ENCODE measurements around the gene GUSB. TPM values are rescaled to one million over a fixed set of nuclear protein-coding genes. Genes with fewer than 3 reads are reported as not detected.
A peak's percentile ranks its signal among the peaks of the same experiment; 100 is the strongest.

The GUSB gene
- total RNA-seq, 6 donors from 2014 or later = 47.7 to 91.4 (median 66.8) TPM

DNA sequence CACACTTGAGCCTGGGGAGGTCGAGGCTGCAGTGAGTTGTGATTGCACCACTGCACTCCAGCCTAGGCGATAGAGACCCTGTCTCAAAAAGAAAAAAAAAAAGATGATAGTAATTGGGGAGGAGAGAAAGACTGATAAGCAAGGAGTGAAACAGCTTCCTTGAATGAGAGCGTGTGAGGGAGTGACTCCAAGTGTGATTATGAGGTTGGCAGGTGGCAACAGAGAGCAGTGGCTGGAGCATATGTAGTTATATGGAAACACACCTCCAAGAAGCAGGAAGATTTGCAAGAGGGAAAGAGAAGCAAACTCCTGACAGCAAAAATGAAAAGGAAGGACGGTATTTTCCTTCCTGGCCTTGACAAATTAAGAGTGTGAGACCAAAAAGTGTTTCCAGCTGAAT lies 58.7 kb downstream of the GUSB start:
- Histone ChIP-seq H3K27me3 (no peaks in the 10 kb centered on the region), H3K4me1 (peaks cover 0 to 27% (median 14%) of the 10 kb centered on the region in 4 donors), H3K27ac (no peak overlapping the region), H3K36me3 (no peaks in the 10 kb centered on the region), H3K4me3 (no peak overlapping the region), H3K9me3 (no peaks in the 10 kb centered on the region)
- TF ChIP-seq POLR2AphosphoS5 (IDR thresholded peaks at IDR 0.05) = no peak
- ATAC-seq (ENCODE audit: low FRiP score in 2 of 2) (no peak), DNase-seq (no peak)
- WGBS, 2 donors = 91 to 98% methylated on average over 4 of the region's 4 CpGs

GRCh38 chr7:65915921-65916657 lies 65.9 kb downstream of the GUSB start:
- 88 to 90% methylated on average over 8 of the region's 8 CpGs for WGBS, 2 donors
- no peak for ATAC-seq (ENCODE audit: low FRiP score in 2 of 2)
- Histone ChIP-seq H3K4me3 (no peak overlapping the region), H3K9me3 (no peaks in the 10 kb centered on the region), H3K27me3 (no peaks in the 10 kb centered on the region), H3K36me3 (no peaks in the 10 kb centered on the region), H3K27ac (no peak overlapping the region), H3K4me1 (peaks cover 0 to 20% (median 5%) of the 10 kb centered on the region in 4 donors)
- no peak for TF ChIP-seq POLR2AphosphoS5 (IDR thresholded peaks at IDR 0.05)
- TF ChIP-seq POLR2A (IDR thresholded peaks at IDR 0.05) = no peak
- no peak for TF ChIP-seq EP300 (IDR thresholded peaks at IDR 0.05)
- TF ChIP-seq, protein P1, sequence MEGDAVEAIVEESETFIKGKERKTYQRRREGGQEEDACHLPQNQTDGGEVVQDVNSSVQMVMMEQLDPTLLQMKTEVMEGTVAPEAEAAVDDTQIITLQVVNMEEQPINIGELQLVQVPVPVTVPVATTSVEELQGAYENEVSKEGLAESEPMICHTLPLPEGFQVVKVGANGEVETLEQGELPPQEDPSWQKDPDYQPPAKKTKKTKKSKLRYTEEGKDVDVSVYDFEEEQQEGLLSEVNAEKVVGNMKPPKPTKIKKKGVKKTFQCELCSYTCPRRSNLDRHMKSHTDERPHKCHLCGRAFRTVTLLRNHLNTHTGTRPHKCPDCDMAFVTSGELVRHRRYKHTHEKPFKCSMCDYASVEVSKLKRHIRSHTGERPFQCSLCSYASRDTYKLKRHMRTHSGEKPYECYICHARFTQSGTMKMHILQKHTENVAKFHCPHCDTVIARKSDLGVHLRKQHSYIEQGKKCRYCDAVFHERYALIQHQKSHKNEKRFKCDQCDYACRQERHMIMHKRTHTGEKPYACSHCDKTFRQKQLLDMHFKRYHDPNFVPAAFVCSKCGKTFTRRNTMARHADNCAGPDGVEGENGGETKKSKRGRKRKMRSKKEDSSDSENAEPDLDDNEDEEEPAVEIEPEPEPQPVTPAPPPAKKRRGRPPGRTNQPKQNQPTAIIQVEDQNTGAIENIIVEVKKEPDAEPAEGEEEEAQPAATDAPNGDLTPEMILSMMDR (IDR thresholded peaks at IDR 0.05) = no peak
- DNase-seq = no peak

DNA sequence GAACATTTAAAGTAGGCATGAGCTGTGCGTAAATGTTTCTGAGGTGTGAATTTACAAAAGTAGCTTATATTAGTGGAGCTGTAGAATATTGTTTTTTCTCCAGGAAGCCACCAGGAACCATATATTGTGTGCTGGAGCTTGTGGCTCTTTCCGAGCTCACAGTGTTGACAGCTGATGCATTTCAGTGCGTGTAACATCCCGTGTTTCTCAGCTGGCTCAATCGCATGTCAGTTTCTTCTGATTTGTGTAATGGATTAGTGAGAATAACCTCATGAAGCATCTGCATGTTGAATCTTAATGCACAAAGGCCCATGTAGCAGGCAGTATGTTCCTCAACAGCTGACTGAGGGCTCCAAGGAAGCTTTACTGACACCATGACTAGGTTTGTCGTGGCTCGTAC lies 69.8 kb downstream of the GUSB start:
- 96 to 98% methylated on average over 7 of the region's 7 CpGs for WGBS, 2 donors
- DNase-seq = no peak
- TF ChIP-seq, protein P1 (IDR thresholded peaks at IDR 0.05) = no peak
- TF ChIP-seq EP300 (IDR thresholded peaks at IDR 0.05) (no peak), POLR2AphosphoS5 (IDR thresholded peaks at IDR 0.05) (no peak), POLR2A (IDR thresholded peaks at IDR 0.05) (no peak)
- H3K9me3 ChIP-seq = no peaks in the 10 kb centered on the region
- H3K4me3 ChIP-seq = no peak overlapping the region
- peaks cover 3 to 30% (median 20%) of the 10 kb centered on the region in 4 donors for H3K4me1 ChIP-seq
- H3K27me3 ChIP-seq = no peaks in the 10 kb centered on the region
- no peak for ATAC-seq (ENCODE audit: low FRiP score in 2 of 2)
- peak overlapping the region in 1 of 4 donors; percentile 28 for H3K27ac ChIP-seq
- no peaks in the 10 kb centered on the region for H3K36me3 ChIP-seq

Small RNA genes lying within 50 kb of the gene (small RNA-seq; reads per million reads assigned to genes)
- 0 reads per million in 4 donors for gene AC073261.1

Other genes starting within 250 kb of the GUSB start
- 10 to 100 TPM; 14.7 to 49.1 (median 33.8) TPM for gene VKORC1L1, start 109.1 kb downstream of the GUSB start, total RNA-seq
- 100 to 1,000 TPM in 1 of 6 donors, 10 to 100 TPM in 5; 45.5 to 101 (median 67.6) TPM for gene ASL, start 93.6 kb upstream of the GUSB start, total RNA-seq
- gene CRCP, start 132.6 kb upstream of the GUSB start, total RNA-seq = 10 to 100 TPM; 31.1 to 91.1 (median 37.3) TPM
- 10 to 100 TPM; 17.1 to 69.1 (median 19.0) TPM for gene TPST1, start 223.1 kb upstream of the GUSB start, total RNA-seq

Data from upper lobe of left lung (tissue), 6 donors.